K562 (cell line): ENCODE results near the gene ABL1. TPM values are rescaled to one million over a fixed set of nuclear protein-coding genes. Genes with fewer than 3 reads are reported as not detected.

Source experiments
- ARHGAP35 ChIP-seq: fragments of 450-650 bp; IDR thresholded peaks from 2 replicates; pipeline ENCODE4 v1.6.1; 2018; ENCODE audit not compliant: partially characterized antibody
- DEAF1 ChIP-seq: fragments of 450-650 bp; formaldehyde crosslinking; IDR thresholded peaks from 2 replicates; pipeline ENCODE4 v1.4.0; 2020; ENCODE audit warnings: mild to moderate bottlenecking, moderate library complexity
- EZH2 ChIP-seq: IDR thresholded peaks from 2 replicates; pipeline ENCODE4 v1.6.1; 2012; ENCODE audit warnings: low read depth, mild to moderate bottlenecking, inconsistent platforms, low read length, borderline replicate concordance
- FOXK2 ChIP-seq, 2 experiments: fragments of 450-650 bp; IDR thresholded peaks in 1 of 2; conservative IDR thresholded peaks in 1 of 2; 2 replicates each; pipeline ENCODE4 v1.6.1; 2016; ENCODE audit warnings: low read depth in 2 of 2, mild to moderate bottlenecking in 1 of 2
- IRF9 ChIP-seq: fragments of 450-650 bp; IDR thresholded peaks from 2 replicates; pipeline ENCODE4 v1.6.1; 2016; ENCODE audit warnings: missing biosample characterization, missing genetic modification characterization
- KAT7 ChIP-seq: sonication (generic); formaldehyde crosslinking; IDR thresholded peaks from 2 replicates; pipeline ENCODE4 v1.8.0; 2022; ENCODE audit warnings: missing genetic modification reagents, mild to moderate bottlenecking, borderline replicate concordance
- KDM4B ChIP-seq, 2 experiments: fragments of 450-650 bp in 1 of 2; sonication (generic) in 1 of 2; IDR thresholded peaks; 2 replicates each; pipeline ENCODE4 v1.6.1; 2016 to 2017; ENCODE audit warnings: borderline replicate concordance in 2 of 2, antibody characterized with exemption in 1 of 2, low read depth in 1 of 2, mild to moderate bottlenecking in 1 of 2
- MBD2 ChIP-seq: sonication (generic); IDR thresholded peaks from 2 replicates; pipeline ENCODE4 v1.6.1; 2016; ENCODE audit warnings: low read depth, borderline replicate concordance
- PHF8 ChIP-seq: fragments of 200-600 bp; sonication (generic); IDR thresholded peaks from 2 replicates; pipeline ENCODE4 v1.6.1; 2012; ENCODE audit warnings: mixed run types, mild to moderate bottlenecking, inconsistent platforms, low read length, moderate library complexity, borderline replicate concordance
- PKNOX1 ChIP-seq: fragments of 450-650 bp; IDR thresholded peaks from 2 replicates; pipeline ENCODE4 v1.6.1; 2016
- POLR3G ChIP-seq: IDR thresholded peaks from 2 replicates; pipeline ENCODE4 v1.6.1; 2011; ENCODE audit not compliant: insufficient read length, insufficient replicate concordance; ENCODE audit errors: extremely low read depth
- RHOXF2B ChIP-seq: fragments of 250-450 bp; sonication (Bioruptor Pico); conservative IDR thresholded peaks from 2 replicates; pipeline ENCODE4 v1.5.1; 2021
- SPI1 ChIP-seq: IDR thresholded peaks from 2 replicates; pipeline ENCODE4 v1.6.1; 2011; ENCODE audit warnings: low read depth, low read length, control low read depth, borderline replicate concordance
- TAF15 ChIP-seq: fragments of 200-400 bp; formaldehyde crosslinking; IDR thresholded peaks from 2 replicates; pipeline ENCODE4 v1.6.1; 2017; ENCODE audit warnings: mild to moderate bottlenecking, low read depth, low read length, moderate library complexity
- YY1 ChIP-seq, 3 experiments: IDR thresholded peaks; 2 replicates each; pipeline ENCODE4 v1.6.1; 2011; ENCODE audit warnings: low read length in 2 of 3, mild to moderate bottlenecking in 2 of 3, moderate library complexity in 2 of 3, borderline replicate concordance in 1 of 3, control low read depth in 1 of 3, low read depth in 1 of 3; ENCODE audit not compliant: insufficient read depth in 3 of 3, insufficient replicate concordance in 2 of 3, control insufficient read depth in 1 of 3, insufficient read length in 1 of 3; ENCODE audit errors: extremely low read depth in 1 of 3
- ZBTB1 ChIP-seq: sonication (generic); formaldehyde crosslinking; IDR thresholded peaks from 2 replicates; pipeline ENCODE4 v1.8.1; 2023; ENCODE audit warnings: missing genetic modification reagents, low read depth, mild to moderate bottlenecking, borderline replicate concordance
- ZNF124 ChIP-seq: sonication (generic); formaldehyde crosslinking; IDR thresholded peaks from 2 replicates; pipeline ENCODE4 v1.8.1; 2022; ENCODE audit warnings: missing genetic modification reagents
- ZNF644 ChIP-seq: fragments of 200-800 bp; sonication (Bioruptor generic); IDR thresholded peaks from 2 replicates; pipeline ENCODE4 v1.6.1; 2016; ENCODE audit warnings: low read depth, missing genetic modification characterization, missing compliant biosample characterization
- ZNF717 ChIP-seq: fragments of 250-450 bp; sonication (Bioruptor Pico); IDR thresholded peaks from 2 replicates; pipeline ENCODE4 v1.5.0; 2021
- polyA plus RNA-seq, 8 experiments: library from polyadenylated mRNA; depleted of rRNA in 4 of 8; stranded (reverse) in 5 of 8; unstranded in 3 of 8; fragments of >200 nt; fragmentation: Nextera tagmentation in 2 of 8; fragmentation: Illumina TruSeq in 1 of 8; extraction: Ambion mirVana in 2 of 8; extraction: Trizol in 1 of 8; gene quantifications; 2 replicates each; pipeline versions ENCODE4 v1.2.1 to v1.2.3, GENCODE V29; 2011 to 2014; ENCODE audit warnings: inconsistent platforms in 1 of 8, missing spikeins in 1 of 8
- total RNA-seq, 7 experiments: library from RNA; depleted of rRNA in 6 of 7; stranded (reverse); fragments of >200 nt in 6 of 7; fragmentation: Illumina TruSeq in 2 of 7; extraction: Trizol in 2 of 7; gene quantifications; 2 replicates each; pipeline versions ENCODE4 v1.2.1 to v1.2.3, GENCODE V29; 2011 to 2021; ENCODE audit warnings: low replicate concordance in 1 of 7
- TF ChIP-seq, protein P1 (sequence below): sonication (generic); formaldehyde crosslinking; IDR thresholded peaks from 2 replicates; pipeline ENCODE4 v1.8.1; 2023; ENCODE audit warnings: mild to moderate bottlenecking, missing genetic modification reagents

The ABL1 gene
- total and polyA plus RNA-seq, 9 of the 15 experiments (the other 6 are each of a cell fraction or from before 2014, with no cell fraction given) = 1.5 to 130 (median 37.8) TPM

- no peak for TF ChIP-seq DEAF1 (CRISPR knock-in tag)
- no peak for TF ChIP-seq ZNF644 (tag)
- no peak for TF ChIP-seq TAF15
- no peak for TF ChIP-seq PHF8
- no peak for TF ChIP-seq SPI1
- no peak for TF ChIP-seq ZNF124 (CRISPR knock-in tag)
- TF ChIP-seq ZNF717 (CRISPR knock-in tag) = no peak
- TF ChIP-seq, protein P1, sequence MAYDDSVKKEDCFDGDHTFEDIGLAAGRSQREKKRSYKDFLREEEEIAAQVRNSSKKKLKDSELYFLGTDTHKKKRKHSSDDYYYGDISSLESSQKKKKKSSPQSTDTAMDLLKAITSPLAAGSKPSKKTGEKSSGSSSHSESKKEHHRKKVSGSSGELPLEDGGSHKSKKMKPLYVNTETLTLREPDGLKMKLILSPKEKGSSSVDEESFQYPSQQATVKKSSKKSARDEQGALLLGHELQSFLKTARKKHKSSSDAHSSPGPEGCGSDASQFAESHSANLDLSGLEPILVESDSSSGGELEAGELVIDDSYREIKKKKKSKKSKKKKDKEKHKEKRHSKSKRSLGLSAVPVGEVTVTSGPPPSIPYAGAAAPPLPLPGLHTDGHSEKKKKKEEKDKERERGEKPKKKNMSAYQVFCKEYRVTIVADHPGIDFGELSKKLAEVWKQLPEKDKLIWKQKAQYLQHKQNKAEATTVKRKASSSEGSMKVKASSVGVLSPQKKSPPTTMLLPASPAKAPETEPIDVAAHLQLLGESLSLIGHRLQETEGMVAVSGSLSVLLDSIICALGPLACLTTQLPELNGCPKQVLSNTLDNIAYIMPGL (CRISPR knock-in tag) = peak; percentile 96
- no peak for TF ChIP-seq RHOXF2B (CRISPR knock-in tag)
- TF ChIP-seq IRF9 = no peak
- no peak for TF ChIP-seq EZH2
- no peak for TF ChIP-seq POLR3G
- no peak for TF ChIP-seq KAT7 (CRISPR knock-in tag)
- TF ChIP-seq ZBTB1 (CRISPR knock-in tag) = no peak
- no peak for TF ChIP-seq PKNOX1
- TF ChIP-seq FOXK2 (conservative IDR thresholded peaks at IDR 0.05 in 1 of 2, IDR thresholded peaks at IDR 0.05 in 1 of 2; ENCODE audit: low read depth in 2 of 2) = no peak
- no peak for TF ChIP-seq ARHGAP35
- no peak for TF ChIP-seq MBD2
- TF ChIP-seq YY1 (IDR thresholded peaks at IDR 0.05; ENCODE audit: borderline replicate concordance in 1 of 3, control insufficient read depth in 1 of 3, extremely low read depth in 1 of 3, insufficient read depth in 3 of 3, insufficient read length in 1 of 3, insufficient replicate concordance in 2 of 3, low read depth in 1 of 3, low read length in 2 of 3) = no peak
- TF ChIP-seq KDM4B (IDR thresholded peaks at IDR 0.05; ENCODE audit: borderline replicate concordance in 2 of 2, low read depth in 1 of 2) = no peak
Measured at GRCh38 chr9:130866474-130866965, 31.5 kb downstream of the ABL1 start (continued).
